C4-2B (cell line): Measurements from ENCODE around the gene DZIP3.

Experiments used
- H3K27ac ChIP-seq: fragments of 450-650 bp; 2 replicates; pipeline ENCODE4 v1.5.1; 2017
- ZFX ChIP-seq: fragments of 450-650 bp; IDR thresholded peaks from 2 replicates; pipeline ENCODE4 v1.6.1; 2017
- TF ChIP-seq, protein P1 (sequence below): fragments of 450-650 bp; conservative IDR thresholded peaks from 2 replicates; pipeline ENCODE4 v1.5.1; 2017; ENCODE audit warnings: mild to moderate bottlenecking

The DZIP3 gene

GRCh38 chr3:108589081-108589997 lies at the start of gene DZIP3, which contains the start of gene CIP2A:
Gene DZIP3 (plus strand): TSS chr3:108589722. CDS start chr3:108605407, 15,685 bp downstream.
Gene CIP2A (minus strand): TSS chr3:108589438. CDS start chr3:108589375, 63 bp downstream.
- TF ChIP-seq, protein P1, sequence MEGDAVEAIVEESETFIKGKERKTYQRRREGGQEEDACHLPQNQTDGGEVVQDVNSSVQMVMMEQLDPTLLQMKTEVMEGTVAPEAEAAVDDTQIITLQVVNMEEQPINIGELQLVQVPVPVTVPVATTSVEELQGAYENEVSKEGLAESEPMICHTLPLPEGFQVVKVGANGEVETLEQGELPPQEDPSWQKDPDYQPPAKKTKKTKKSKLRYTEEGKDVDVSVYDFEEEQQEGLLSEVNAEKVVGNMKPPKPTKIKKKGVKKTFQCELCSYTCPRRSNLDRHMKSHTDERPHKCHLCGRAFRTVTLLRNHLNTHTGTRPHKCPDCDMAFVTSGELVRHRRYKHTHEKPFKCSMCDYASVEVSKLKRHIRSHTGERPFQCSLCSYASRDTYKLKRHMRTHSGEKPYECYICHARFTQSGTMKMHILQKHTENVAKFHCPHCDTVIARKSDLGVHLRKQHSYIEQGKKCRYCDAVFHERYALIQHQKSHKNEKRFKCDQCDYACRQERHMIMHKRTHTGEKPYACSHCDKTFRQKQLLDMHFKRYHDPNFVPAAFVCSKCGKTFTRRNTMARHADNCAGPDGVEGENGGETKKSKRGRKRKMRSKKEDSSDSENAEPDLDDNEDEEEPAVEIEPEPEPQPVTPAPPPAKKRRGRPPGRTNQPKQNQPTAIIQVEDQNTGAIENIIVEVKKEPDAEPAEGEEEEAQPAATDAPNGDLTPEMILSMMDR: no peak
- peak; percentile 45; the same call in 1 of the 2 replicates for TF ChIP-seq ZFX

GRCh38 chr3:108546247-108546646 lies 43.3 kb upstream of the DZIP3 start:
- TF ChIP-seq ZFX: no peak
- TF ChIP-seq, protein P1: no peak
- H3K27ac ChIP-seq: no peak overlapping the region

More at GRCh38 chr3:108589081-108589997, at the start of gene DZIP3, which contains the start of gene CIP2A:
- H3K27ac ChIP-seq: peak within 1 kb of the TSS; percentile 89

GRCh38 chr3:108546692-108547091 lies 42.8 kb upstream of the DZIP3 start:
- no peak overlapping the region for H3K27ac ChIP-seq
- TF ChIP-seq, protein P1: no peak
- TF ChIP-seq ZFX: no peak

- TF ChIP-seq, protein P1: no peak
- no peak for TF ChIP-seq ZFX
- H3K27ac ChIP-seq: no peak overlapping the region
Measured at GRCh38 chr3:108548304-108548703, 41.2 kb upstream of the DZIP3 start.

DNA sequence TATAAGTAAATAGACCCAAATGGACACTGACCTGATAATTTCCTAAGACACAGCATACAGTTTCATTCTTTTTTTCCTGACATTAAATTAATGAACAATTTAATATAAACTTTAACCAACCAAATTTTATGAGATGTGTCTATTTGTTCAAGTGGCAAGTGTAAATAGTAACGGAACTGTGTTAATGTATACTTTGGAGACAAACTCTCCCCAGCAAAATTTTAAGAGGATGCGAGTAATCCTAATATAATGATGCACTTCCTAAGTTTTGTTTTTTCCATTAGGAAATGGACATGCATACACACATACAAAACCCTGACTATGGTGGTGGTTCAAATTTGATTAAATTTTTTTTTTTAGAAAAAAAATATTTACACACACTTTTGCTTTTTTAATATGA lies 40.6 kb upstream of the DZIP3 start:
- H3K27ac ChIP-seq: no peak overlapping the region
- TF ChIP-seq, protein P1: no peak
- no peak for TF ChIP-seq ZFX

- H3K27ac ChIP-seq: no peak overlapping the region
- TF ChIP-seq, protein P1: peak; percentile 63
- TF ChIP-seq ZFX: no peak
Measured at GRCh38 chr3:108552267-108553159, 37.0 kb upstream of the DZIP3 start.
